Stimulated activated CD4-positive, alpha-beta T cell treated with anti-CD3 and anti-CD28 coated beads, Interleukin-2, amount 100 ng/mL, for 4 hours (primary cell): ENCODE results near the gene MCTP1.

Experiments used
- DNase-seq: peaks from one replicate; pipeline ENCODE4 v3.0.0-alpha.2; 2020; ENCODE audit warnings: low read depth

The MCTP1 gene

GRCh38 chr5:95114902-95115301, 170.0 kb downstream of the MCTP1 start:
- DNase-seq = no peak

DNA sequence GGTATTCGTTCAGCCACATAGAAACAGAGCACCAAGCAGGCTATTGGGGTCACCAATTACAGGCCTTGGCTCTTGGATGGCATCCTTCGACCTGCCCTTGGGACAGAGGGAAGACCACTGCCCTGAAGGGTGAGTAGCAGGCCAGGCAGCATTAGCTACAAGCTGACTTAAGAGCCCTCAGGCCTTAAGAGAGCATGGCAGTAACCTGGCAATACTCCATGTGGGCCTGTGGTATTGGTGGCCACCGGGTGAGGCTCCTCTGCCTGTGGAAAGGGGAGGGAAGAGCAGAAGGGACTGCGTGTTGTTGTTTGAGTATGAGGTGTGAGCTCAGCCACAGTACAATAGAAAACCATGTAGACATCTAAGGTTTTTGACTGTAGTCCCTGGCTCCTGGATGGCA, 170.6 kb downstream of the MCTP1 start:
- DNase-seq = no peak

GRCh38 chr5:95113489-95113888, 171.4 kb downstream of the MCTP1 start:
- no peak for DNase-seq

DNA sequence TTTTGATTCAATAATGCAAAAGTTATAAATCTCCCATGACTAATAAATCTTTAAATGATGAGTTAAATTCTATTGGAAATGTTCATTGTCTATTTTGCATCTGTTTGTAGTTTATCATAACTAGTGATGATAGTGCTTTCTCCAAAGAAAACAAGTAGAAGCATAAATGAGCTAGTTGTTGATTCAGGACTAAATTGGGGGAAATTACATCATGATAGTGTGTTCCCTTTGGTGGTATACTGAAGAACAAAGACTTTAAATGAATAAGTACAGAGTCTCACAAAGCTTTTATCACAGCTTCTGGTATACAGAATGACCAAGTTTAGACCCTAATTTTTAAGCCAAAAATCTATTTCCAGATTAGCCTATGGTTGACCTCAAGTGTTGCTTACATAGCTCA, 173.8 kb downstream of the MCTP1 start:
- DNase-seq = no peak

GRCh38 chr5:95110118-95110517, 174.8 kb downstream of the MCTP1 start:
- no peak for DNase-seq

DNA sequence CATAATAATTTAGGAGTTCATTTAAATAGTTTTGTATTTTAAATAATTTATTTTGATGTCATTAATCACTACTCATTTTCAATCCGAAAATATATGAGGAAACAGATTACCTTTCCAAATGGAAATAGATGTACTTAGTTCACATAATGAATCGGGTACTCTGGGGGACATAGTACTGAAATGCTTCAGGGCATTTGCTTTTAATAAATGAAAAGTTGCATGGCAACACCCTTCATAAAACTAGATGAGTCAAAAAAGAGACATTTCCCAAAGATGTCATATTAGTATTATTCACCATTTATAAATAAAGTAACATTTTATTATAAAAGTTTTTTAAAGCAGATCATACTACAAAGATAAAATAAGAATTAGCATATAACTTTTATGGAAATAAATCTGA, 177.8 kb downstream of the MCTP1 start:
- DNase-seq = no peak

DNA sequence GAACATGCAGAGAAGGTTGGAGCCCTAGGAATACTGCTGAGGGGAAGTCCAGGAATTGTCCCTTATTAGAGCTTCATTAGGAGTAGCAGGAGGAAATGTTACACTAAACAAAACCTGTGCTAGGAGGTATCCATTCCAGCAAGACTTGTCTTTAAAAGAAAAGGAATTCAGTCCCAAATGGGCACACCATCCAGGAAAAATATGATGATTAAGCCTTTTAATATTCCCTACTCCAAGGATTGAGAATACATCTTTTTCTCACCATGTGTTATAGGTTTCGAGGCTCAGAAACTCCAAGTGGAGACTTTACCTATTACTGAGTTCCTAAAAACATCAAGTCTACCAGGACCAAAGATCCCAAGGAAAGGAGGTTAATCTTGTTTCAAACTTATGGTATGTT, 179.3 kb downstream of the MCTP1 start:
- no peak for DNase-seq

DNA sequence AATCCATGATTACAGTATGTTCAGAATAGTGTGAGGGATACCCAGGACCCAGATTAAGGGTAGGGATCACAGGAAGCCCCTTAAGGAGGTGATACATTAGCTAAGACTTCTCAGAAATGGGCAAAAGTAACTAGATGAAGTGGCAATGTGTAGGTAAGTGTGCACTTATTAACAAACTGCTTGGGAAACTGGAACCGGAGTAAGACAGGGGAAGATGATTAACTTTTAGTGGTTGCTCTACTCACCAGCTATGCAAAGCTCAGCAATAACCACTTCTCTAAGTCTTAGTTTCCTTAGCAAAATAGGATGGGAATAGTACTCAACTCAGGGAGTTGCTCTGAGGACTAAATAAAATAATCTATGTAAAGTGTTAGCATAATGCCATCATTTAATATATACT, 182.2 kb downstream of the MCTP1 start:
- DNase-seq = no peak

DNA sequence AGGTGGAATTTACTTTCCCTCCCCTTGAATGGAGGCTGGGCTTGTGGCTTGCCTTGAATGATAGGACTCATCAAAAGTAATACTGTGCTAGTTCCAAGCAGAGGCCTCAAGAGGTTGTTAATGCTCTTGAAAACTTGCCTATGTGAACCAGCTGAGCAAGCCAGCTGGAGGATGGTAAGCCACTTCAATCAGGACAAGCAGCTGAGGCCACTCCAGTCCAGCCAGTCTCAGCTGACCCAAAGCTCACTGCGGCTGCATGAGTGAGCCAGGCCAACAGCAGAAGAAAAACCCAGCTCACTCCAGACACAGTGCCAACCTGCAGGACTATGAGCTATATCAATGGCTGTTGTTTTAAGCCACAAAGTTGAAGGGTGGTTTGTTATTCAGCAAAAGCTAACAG, 182.8 kb downstream of the MCTP1 start:
- no peak for DNase-seq

GRCh38 chr5:95100551-95100950, 184.3 kb downstream of the MCTP1 start:
- DNase-seq = no peak

GRCh38 chr5:95098012-95098411, 186.9 kb downstream of the MCTP1 start:
- no peak for DNase-seq

GRCh38 chr5:95093211-95093610, 191.7 kb downstream of the MCTP1 start:
- DNase-seq = no peak

GRCh38 chr5:95090774-95091173, 194.1 kb downstream of the MCTP1 start:
- DNase-seq = no peak

DNA sequence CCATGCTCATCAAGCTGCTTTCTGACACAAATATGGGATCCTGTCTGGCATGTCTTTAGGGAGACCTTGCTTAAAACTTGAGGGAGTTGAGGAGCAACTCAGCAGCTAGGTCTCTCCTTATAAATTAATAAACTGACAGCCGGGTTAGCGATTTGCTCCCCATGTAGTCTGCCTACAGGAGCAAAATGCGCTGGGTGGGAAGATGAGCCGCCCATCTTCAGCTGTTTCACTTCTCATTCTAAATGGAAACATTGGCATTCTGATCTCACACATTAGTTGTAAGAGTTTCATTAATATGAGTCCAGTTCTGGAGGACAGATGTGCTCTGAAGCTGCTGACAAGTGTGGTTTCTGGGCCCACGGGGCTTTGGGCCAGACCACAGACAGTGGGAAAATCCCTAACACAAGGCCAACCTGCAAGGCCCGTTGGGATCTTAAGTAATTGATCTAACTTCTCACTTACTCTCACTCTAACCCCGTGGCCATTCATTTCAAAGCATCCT, 197.0 kb downstream of the MCTP1 start:
- DNase-seq = no peak

DNA sequence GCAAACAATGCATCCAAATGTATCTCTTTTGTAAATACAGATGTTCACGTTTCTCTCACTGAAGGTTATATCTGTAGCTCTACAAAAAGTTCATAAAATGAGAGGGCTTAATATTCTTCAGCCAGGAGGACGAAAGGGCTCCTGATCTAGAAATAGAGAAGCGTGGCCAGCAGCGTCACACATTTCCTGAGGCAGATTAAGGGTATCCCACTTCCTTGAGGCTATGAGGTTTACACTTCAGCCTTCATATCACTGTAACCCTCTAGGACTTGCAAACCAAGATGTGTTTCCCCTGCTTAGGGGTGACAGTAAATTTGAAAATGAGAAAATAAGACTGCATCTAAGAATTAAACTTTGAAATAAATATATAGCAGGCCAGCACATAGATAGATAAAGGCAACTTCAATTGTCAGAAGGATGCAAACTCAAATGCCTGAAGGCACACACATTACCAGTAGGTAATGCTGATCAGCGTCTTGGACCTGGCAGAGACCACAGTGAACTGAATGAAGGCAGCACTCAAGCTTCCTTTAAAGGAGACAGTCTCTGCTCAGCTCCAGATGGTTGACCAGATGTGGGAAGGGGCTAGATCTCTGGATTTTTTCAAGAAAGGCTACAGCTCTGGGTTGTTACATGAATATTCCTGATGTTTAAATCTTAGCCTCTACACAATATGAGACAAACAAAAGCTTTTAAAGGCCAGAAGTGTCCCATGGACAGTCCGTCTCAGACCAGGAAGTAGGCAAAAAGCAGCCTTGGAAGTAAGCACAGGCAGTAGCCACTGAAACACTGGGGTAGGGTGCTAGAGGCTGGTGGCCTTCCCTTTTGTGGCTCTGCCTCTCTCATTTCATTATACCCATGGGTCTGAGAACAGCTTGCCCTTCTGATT, 197.7 kb downstream of the MCTP1 start:
- no peak for DNase-seq

- DNase-seq = no peak
Measured at GRCh38 chr5:95084757-95085156, 200.1 kb downstream of the MCTP1 start.

DNA sequence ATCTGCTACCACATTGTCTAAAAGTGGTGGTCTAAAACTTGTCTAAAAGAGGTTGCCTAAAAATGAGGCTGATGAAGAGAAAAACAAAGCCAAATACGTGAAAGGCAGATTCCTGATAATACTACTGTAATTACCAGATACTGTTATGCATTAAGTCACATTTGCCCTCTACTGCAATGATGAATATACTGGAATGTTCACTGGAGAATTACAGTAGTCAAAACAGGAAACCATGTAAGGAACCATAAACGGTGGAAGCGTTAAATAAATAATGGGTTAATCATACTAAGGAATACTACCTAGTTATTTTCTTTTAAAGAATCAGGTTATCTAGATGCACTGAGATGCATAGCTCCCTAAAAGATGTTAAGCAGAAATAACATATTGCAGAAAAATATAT, 201.3 kb downstream of the MCTP1 start:
- DNase-seq = no peak

GRCh38 chr5:95081982-95082381, 202.9 kb downstream of the MCTP1 start:
- no peak for DNase-seq

- no peak for DNase-seq
Measured at GRCh38 chr5:95081500-95081960, 203.4 kb downstream of the MCTP1 start.

GRCh38 chr5:95080441-95080840, 204.5 kb downstream of the MCTP1 start:
- DNase-seq = no peak

DNA sequence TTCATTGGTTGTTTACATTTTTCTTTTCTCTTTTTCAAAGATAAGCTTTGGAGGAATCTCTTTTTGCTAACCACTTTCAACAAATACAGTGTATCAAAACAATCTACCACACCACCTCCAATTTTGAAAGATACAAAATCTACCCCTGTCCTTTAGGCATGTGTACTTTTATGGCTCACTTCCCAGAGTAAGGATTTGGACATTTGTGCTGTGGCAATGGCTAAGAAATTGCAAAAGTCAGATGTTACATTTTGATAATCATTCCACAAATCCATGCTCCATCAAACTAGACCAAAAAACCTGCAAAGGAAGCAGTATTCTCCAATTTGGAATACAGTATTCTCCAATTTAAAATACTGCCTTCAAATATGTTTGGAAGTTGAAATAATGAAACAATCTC, 204.9 kb downstream of the MCTP1 start:
- DNase-seq = no peak

DNA sequence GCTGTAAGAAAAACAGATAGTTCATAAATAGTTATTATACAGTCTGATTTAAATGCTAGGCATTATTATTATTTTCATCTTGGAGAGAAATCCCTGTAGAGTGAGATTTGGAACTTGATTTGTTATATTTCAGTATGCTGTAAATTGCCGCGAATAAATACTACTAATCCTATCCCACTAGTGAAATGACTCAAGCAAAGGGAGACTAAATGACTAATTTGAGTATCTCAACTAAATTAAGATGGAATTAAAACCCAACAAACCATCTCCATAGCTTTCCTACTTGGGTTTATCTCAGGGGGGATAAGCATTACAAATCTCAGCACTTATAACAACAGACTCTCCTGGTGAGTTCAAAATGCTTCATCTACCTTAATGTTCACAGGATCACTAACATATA, 206.0 kb downstream of the MCTP1 start:
- DNase-seq = no peak

DNA sequence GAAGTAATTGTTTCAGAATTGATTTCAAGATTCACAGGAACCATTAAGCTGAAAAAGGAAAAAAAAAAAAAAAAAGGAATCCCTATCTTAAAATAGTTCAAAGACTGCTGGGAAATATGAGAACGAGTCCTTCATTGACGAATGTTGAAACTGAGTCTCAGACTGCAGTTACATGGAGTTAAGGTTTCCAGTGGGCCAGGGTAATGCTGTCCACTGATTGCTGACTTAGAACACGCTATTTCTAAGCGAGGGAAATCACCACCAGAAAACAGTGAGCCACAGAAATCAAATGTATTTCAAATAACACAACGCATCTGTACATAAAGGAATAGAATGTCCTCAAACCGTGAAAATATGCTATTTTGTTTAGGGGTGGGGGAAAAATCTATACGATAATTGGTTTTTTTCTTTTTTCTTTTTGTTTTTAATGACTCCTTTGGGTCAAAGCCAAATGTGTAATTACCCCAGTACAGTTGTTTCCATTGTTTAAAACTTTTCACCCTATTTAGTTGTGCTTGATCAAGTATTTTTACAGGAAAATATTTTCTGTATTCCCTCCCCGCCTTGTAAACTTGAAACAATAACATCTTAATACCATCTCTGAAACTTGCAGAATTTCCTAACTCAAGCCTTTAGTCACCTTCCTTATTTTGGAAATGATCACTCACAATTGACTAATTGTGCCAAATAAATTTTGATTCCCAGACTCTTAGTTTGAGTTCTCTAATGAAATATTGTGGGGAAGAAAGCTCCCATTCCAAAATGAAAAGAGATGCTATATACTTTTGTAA, 208.3 kb downstream of the MCTP1 start:
- no peak for DNase-seq
